Mucosa of descending colon (tissue), 3 donors: ENCODE results near the gene JAK1. TPM values are rescaled to one million over a fixed set of nuclear protein-coding genes. Genes with fewer than 3 reads are reported as not detected.

Experiments
- ATAC-seq: fragments of 200-7000 bp; cut with Tn5 transposase; one replicate; pipeline ENCODE4 v1.9.1; 2020; ENCODE audit warnings: mild to moderate bottlenecking, moderate library complexity
- DNase-seq, 3 donors: peaks; one replicate each; pipeline ENCODE4 v3.0.0-alpha.2; 2020
- H3K36me3 ChIP-seq: fragments of 200-600 bp; one replicate; pipeline ENCODE4 v1.8.0; 2021; ENCODE audit warnings: low read depth, mild to moderate bottlenecking
- H3K4me1 ChIP-seq: fragments of 200-600 bp; one replicate; pipeline ENCODE4 v1.8.0; 2021; ENCODE audit warnings: low read depth, mild to moderate bottlenecking
- H3K4me3 ChIP-seq: fragments of 200-600 bp; one replicate; pipeline ENCODE4 v1.8.0; 2021; ENCODE audit warnings: mild to moderate bottlenecking
- H3K9me3 ChIP-seq: fragments of 200-600 bp; one replicate; pipeline ENCODE4 v1.8.0; 2021; ENCODE audit warnings: mild to moderate bottlenecking
- intact Hi-C, 2 donors: fragments of 100-400 bp; cut with DNase I in 1 of 2; cut with micrococcal nuclease in 1 of 2; formaldehyde crosslinking; loops; one replicate each; pipeline versions ENCODE4 v1.11.0 to v1.11.1; 2022; cut with DNase I, micrococcal nuclease
- total RNA-seq, 3 donors: library from RNA; stranded (reverse); fragmentation: NEBNext Ultra II Directional in 2 of 3; extraction: Animal tissue kit (Norgen Biotek cat#: 25700) in 2 of 3; gene quantifications; one replicate each; pipeline versions ENCODE4 v1.2.1 to v1.2.4, GENCODE V29; 2021 to 2023
- TF ChIP-seq, protein P1 (sequence below): fragments of 200-600 bp; IDR thresholded peaks from one replicate; pipeline ENCODE4 v1.8.0; 2022; ENCODE audit warnings: antibody characterized with exemption, mild to moderate bottlenecking
- donor health status: DM: no; HTN: no; CAD: no; lungs with moderate emphysema.
- donor health status: DM: no; HTN: no; CAD: no.
- donor health status: DM: no; HTN: yes; CAD: no.

The JAK1 gene
- total RNA-seq, 3 donors from 2014 or later = 97.1 to 132 (median 103) TPM

DNA sequence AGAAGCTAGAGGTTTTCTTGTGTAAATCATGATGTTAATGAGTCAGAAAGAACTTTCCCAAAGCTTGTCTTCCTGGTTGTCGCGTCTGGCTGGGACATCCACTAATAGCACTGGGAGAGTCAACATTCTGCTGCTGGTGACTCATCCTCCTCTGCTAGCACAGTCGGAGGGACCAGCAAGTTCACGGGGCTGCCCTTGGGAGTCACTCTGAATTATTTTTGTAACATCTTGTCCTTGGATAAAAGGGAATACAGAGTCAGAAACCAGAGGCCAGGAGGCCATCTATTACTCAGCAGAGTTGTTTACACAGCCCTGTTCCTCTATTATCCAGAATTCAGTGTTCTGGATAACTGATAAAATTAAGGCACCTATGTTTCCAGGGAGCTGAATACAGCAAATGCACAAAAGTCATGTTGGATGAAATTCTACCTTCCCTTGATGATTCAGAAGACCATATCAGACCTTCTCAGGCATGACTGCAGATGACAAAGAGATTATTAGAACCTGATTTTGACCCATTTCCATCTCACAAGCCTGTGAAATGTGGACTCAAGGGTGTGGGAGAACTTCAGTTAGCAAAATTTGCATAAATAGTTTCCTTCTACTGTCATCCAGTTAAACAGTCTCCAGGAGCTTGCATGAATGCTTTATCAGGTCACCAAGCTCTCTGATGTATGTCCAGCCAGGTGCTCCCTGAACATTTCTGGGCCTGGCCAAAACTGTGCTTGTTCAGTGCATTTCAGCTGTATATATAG, 68.1 kb downstream of the JAK1 start:
- H3K36me3 ChIP-seq = no peaks in the 10 kb centered on the region
- H3K9me3 ChIP-seq = no peaks in the 10 kb centered on the region
- peaks cover 31% of the 10 kb centered on the region for H3K4me1 ChIP-seq
- TF ChIP-seq, protein P1, sequence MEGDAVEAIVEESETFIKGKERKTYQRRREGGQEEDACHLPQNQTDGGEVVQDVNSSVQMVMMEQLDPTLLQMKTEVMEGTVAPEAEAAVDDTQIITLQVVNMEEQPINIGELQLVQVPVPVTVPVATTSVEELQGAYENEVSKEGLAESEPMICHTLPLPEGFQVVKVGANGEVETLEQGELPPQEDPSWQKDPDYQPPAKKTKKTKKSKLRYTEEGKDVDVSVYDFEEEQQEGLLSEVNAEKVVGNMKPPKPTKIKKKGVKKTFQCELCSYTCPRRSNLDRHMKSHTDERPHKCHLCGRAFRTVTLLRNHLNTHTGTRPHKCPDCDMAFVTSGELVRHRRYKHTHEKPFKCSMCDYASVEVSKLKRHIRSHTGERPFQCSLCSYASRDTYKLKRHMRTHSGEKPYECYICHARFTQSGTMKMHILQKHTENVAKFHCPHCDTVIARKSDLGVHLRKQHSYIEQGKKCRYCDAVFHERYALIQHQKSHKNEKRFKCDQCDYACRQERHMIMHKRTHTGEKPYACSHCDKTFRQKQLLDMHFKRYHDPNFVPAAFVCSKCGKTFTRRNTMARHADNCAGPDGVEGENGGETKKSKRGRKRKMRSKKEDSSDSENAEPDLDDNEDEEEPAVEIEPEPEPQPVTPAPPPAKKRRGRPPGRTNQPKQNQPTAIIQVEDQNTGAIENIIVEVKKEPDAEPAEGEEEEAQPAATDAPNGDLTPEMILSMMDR = no peak
- intact Hi-C loops = no loop called here
- ATAC-seq (peak; percentile 98), DNase-seq (peak; percentile 62 to 77 (median 71))
- H3K4me3 ChIP-seq = no peak overlapping the region

DNA sequence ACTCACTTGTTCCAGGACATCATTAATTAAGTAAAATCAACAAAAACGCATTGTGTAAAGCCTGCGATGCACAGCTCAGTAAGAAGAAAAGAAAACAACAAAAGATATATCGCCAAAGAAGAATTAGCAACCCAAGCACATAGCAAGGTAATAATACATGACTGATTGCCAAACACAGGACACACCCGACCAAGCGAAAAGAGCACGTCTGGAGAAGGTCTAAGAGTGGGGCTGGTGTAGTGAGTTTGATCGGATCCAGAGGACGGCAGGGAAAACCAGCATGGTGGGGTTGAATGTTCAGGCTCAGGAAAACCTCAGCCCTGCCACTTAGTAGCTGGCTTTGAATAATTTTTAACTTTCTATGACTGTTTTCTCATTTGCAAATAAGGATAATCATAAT, 69.8 kb downstream of the JAK1 start:
- Histone ChIP-seq H3K4me1 (peaks cover 31% of the 10 kb centered on the region), H3K36me3 (no peaks in the 10 kb centered on the region), H3K4me3 (no peak overlapping the region), H3K9me3 (no peaks in the 10 kb centered on the region)
- DNase-seq (no peak), ATAC-seq (no peak)
- intact Hi-C loops = no loop called here
- TF ChIP-seq, protein P1 = no peak

DNA sequence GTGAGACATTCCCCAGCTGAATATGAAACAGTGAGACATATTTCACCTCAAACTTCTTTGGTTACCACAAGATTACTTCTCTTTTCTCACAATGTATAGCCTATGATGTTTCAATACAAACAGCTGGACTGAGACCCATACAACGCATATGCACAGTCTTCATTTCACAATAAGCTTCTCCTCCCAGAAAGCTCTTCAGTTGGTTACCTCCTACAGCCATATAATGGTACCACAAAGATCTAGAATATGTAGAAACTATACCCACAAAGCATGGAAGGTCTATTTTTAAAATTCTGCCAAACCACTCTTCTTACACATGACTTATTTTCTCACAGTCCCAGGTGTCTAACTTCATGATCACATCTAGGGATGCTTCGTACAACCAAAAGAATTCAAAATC, 70.8 kb downstream of the JAK1 start:
- no peak for ATAC-seq
- DNase-seq = no peak
- intact Hi-C loops = no loop called here
- H3K9me3 ChIP-seq = no peaks in the 10 kb centered on the region
- H3K36me3 ChIP-seq = no peaks in the 10 kb centered on the region
- no peak overlapping the region for H3K4me3 ChIP-seq
- TF ChIP-seq, protein P1 = no peak
- H3K4me1 ChIP-seq = peaks cover 31% of the 10 kb centered on the region

DNA sequence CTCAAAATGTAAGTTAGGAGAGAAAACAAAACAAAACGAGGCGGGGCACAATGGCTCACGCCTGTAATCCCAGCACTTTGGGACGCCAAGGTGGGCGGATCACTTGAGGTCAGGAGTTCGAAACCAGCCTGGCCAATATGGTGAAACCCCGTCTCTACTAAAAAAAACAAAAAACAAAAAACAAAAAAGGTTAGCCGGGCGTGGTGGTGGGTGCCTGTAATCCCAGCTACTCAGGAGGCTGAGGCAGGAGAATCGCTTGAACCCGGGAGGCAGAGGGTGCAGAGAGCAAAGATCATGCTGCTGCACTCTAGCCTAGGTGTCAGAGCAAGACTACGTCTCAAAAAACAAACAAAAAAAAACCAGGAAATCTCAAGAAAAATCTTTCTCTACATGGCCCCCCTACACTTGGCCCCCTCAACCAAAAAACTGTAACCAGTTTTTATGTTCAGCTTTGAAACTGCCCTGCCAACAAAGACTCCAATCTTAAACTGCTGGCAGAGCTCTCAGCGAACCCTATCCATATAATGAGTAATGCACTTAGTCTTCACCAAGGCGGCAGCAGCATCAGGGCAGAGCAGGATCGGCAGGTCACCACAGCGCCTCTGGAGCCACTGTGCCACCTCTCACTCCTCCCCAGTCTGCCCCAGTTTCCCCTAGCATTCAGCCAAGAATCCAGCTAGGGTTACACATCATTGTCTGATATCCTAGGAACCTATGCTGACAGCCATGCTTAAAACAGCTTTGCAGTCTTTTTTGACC, 71.7 kb downstream of the JAK1 start:
- ATAC-seq (no peak), DNase-seq (no peak)
- H3K9me3 ChIP-seq = no peaks in the 10 kb centered on the region
- TF ChIP-seq, protein P1 = no peak
- H3K4me3 ChIP-seq = no peak overlapping the region
- H3K36me3 ChIP-seq = no peaks in the 10 kb centered on the region
- peaks cover 31% of the 10 kb centered on the region for H3K4me1 ChIP-seq
- intact Hi-C loops = no loop called here

DNA sequence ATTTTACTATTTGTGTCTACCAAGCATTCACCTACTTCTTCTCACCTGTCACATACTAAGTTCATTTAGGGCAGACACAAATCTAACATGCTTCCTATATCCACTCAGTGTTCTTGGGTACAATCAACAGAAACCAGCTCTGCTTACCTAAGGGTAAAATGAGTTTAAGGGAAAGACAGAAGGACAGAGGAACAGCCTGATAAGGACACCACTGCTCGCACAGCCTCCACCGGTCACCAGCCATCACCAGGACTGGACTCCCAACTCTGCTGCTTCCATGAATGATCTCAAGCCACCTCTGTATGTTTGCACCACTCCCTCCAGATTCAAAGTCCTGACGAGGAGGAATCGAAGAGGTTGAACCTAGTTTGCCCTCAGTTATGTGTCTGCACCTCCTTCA, 72.4 kb downstream of the JAK1 start:
- DNase-seq (no peak), ATAC-seq (no peak)
- intact Hi-C loops = no loop called here
- H3K36me3 ChIP-seq = no peaks in the 10 kb centered on the region
- no peaks in the 10 kb centered on the region for H3K9me3 ChIP-seq
- H3K4me3 ChIP-seq = no peak overlapping the region
- peaks cover 29% of the 10 kb centered on the region for H3K4me1 ChIP-seq
- TF ChIP-seq, protein P1 = no peak
